Nephron progenitor cell (in vitro differentiated cells): ENCODE results near the gene CAPZA1.

ENCODE experiments used
- DNase-seq: peaks from one replicate; pipeline ENCODE4 v3.0.0; 2021
- H3K27ac Mint-ChIP-seq: 2 replicates; pipeline ENCODE4 v1.8.0; 2021; ENCODE audit warnings: mild to moderate bottlenecking, moderate library complexity, mixed read lengths
- H3K27me3 Mint-ChIP-seq: 2 replicates; pipeline ENCODE4 v1.8.0; 2021; ENCODE audit warnings: mild to moderate bottlenecking, low read depth, mixed read lengths; ENCODE audit not compliant: poor library complexity
- H3K36me3 Mint-ChIP-seq: 2 replicates; pipeline ENCODE4 v1.8.0; 2021; ENCODE audit warnings: low read depth, mixed read lengths
- H3K4me1 Mint-ChIP-seq: 2 replicates; pipeline ENCODE4 v1.8.0; 2021; ENCODE audit warnings: mixed read lengths
- H3K4me3 Mint-ChIP-seq: 2 replicates; pipeline ENCODE4 v1.8.0; 2021; ENCODE audit warnings: mild to moderate bottlenecking, moderate library complexity, mixed read lengths
- H3K9me3 Mint-ChIP-seq: 2 replicates; pipeline ENCODE4 v1.8.0; 2021; ENCODE audit warnings: mild to moderate bottlenecking, moderate library complexity, mixed read lengths
- CTCF ChIP-seq: fragments of 200-600 bp; sonication (generic); IDR thresholded peaks from 2 replicates; pipeline ENCODE4 v1.5.0; 2021; ENCODE audit warnings: antibody characterized with exemption

The CAPZA1 gene

GRCh38 chr1:112687361-112687760, 67.7 kb downstream of the CAPZA1 start:
- Mint-ChIP-seq H3K9me3 (no peaks in the 10 kb centered on the region), H3K27ac (no peak overlapping the region), H3K4me1 (peaks cover 31% of the 10 kb centered on the region), H3K36me3 (peaks cover 41% of the 10 kb centered on the region), H3K27me3 (no peaks in the 10 kb centered on the region), H3K4me3 (no peak overlapping the region)
- TF ChIP-seq CTCF, result no peak
- DNase-seq, result no peak

- Mint-ChIP-seq H3K9me3 (no peaks in the 10 kb centered on the region), H3K27me3 (no peaks in the 10 kb centered on the region)
These were observed 68.3 kb downstream of the CAPZA1 start for GRCh38 chr1:112687785-112688496.

GRCh38 chr1:112688781-112689193, 69.2 kb downstream of the CAPZA1 start:
- peak overlapping the region; percentile 54 for H3K4me3 Mint-ChIP-seq
- peaks cover 38% of the 10 kb centered on the region for H3K36me3 Mint-ChIP-seq
- DNase-seq, result no peak
- TF ChIP-seq CTCF, result no peak
- no peaks in the 10 kb centered on the region for H3K27me3 Mint-ChIP-seq
- H3K4me1 Mint-ChIP-seq, result peaks cover 31% of the 10 kb centered on the region
- H3K9me3 Mint-ChIP-seq, result no peaks in the 10 kb centered on the region
- H3K27ac Mint-ChIP-seq, result peak overlapping the region; percentile 97

More at GRCh38 chr1:112687785-112688496, 68.3 kb downstream of the CAPZA1 start:
- Mint-ChIP-seq H3K4me1 (peaks cover 31% of the 10 kb centered on the region), H3K27ac (peak overlapping the region; percentile 97), H3K4me3 (peak overlapping the region; percentile 54), H3K36me3 (peaks cover 41% of the 10 kb centered on the region)
- DNase-seq, result no peak
- no peak for TF ChIP-seq CTCF

- H3K27ac Mint-ChIP-seq, result peak overlapping the region; percentile 97
- peaks cover 31% of the 10 kb centered on the region for H3K4me1 Mint-ChIP-seq
These were observed 69.7 kb downstream of the CAPZA1 start for GRCh38 chr1:112689196-112689841.

GRCh38 chr1:112689842-112690237, 70.2 kb downstream of the CAPZA1 start:
- H3K4me3 Mint-ChIP-seq, result no peak overlapping the region
- H3K9me3 Mint-ChIP-seq, result no peaks in the 10 kb centered on the region
- no peaks in the 10 kb centered on the region for H3K27me3 Mint-ChIP-seq
- no peak for DNase-seq
- peaks cover 31% of the 10 kb centered on the region for H3K4me1 Mint-ChIP-seq
- TF ChIP-seq CTCF, result no peak
- H3K36me3 Mint-ChIP-seq, result peaks cover 39% of the 10 kb centered on the region
- H3K27ac Mint-ChIP-seq, result no peak overlapping the region

More at GRCh38 chr1:112689196-112689841, 69.7 kb downstream of the CAPZA1 start:
- no peak overlapping the region for H3K4me3 Mint-ChIP-seq
- TF ChIP-seq CTCF, result no peak
- no peaks in the 10 kb centered on the region for H3K9me3 Mint-ChIP-seq
- H3K27me3 Mint-ChIP-seq, result no peaks in the 10 kb centered on the region
- H3K36me3 Mint-ChIP-seq, result peaks cover 38% of the 10 kb centered on the region
- DNase-seq, result no peak
